OCI-LY1 (cell line): Measurements from ENCODE around the gene ZNF554.

Source experiments
- H2AFZ ChIP-seq: fragments of 200-600 bp; sonication (generic), shearing (Covaris generic); 2 replicates; pipeline ENCODE4 v1.6.0; 2014; ENCODE audit warnings: antibody characterized with exemption, mild to moderate bottlenecking, low read length
- H3F3A ChIP-seq: fragments of 200-600 bp; sonication (generic), shearing (Covaris generic); 2 replicates; pipeline ENCODE4 v1.6.0; 2014; ENCODE audit warnings: mild to moderate bottlenecking, antibody characterized with exemption, low read length, moderate library complexity; ENCODE audit not compliant: insufficient read depth
- H3K27ac ChIP-seq: fragments of 200-600 bp; sonication (generic); 2 replicates; pipeline ENCODE4 v1.5.1; 2014; ENCODE audit warnings: low read length, mixed run types, mild to moderate bottlenecking, low read depth; ENCODE audit not compliant: poor library complexity, severe bottlenecking
- H3K27me3 ChIP-seq: fragments of 200-600 bp; sonication (generic); 2 replicates; pipeline ENCODE4 v1.6.0; 2014; ENCODE audit warnings: antibody characterized with exemption, mild to moderate bottlenecking, low read length, moderate library complexity; ENCODE audit not compliant: insufficient read depth
- H3K36me3 ChIP-seq: fragments of 200-600 bp; sonication (generic); 2 replicates; pipeline ENCODE4 v1.6.1; 2014; ENCODE audit warnings: mild to moderate bottlenecking, antibody characterized with exemption, low read length, moderate library complexity, mixed read lengths; ENCODE audit not compliant: insufficient read depth
- H3K4me1 ChIP-seq: fragments of 200-600 bp; sonication (generic); 2 replicates; pipeline ENCODE4 v1.5.1; 2014; ENCODE audit warnings: mild to moderate bottlenecking, low read length, moderate library complexity; ENCODE audit not compliant: insufficient read depth, severe bottlenecking
- H3K4me2 ChIP-seq: fragments of 200-600 bp; sonication (generic), shearing (Covaris generic); 2 replicates; pipeline ENCODE4 v1.6.1; 2014; ENCODE audit warnings: low read length
- H3K4me3 ChIP-seq: fragments of 200-600 bp; sonication (generic); 2 replicates; pipeline ENCODE4 v1.5.1; 2014; ENCODE audit warnings: low read length, low read depth, mild to moderate bottlenecking, mixed read lengths; ENCODE audit not compliant: poor library complexity, severe bottlenecking
- H3K79me2 ChIP-seq: fragments of 200-600 bp; shearing (Covaris generic); 2 replicates; pipeline ENCODE4 v1.6.1; 2016; ENCODE audit warnings: mixed run types, low read length, mixed read lengths; ENCODE audit not compliant: insufficient read depth
- H3K9ac ChIP-seq: fragments of 200-600 bp; sonication (generic), shearing (Covaris generic); 2 replicates; pipeline ENCODE4 v1.6.1; 2014; ENCODE audit warnings: mild to moderate bottlenecking, low read length, mixed read lengths
- H3K9me2 ChIP-seq: fragments of 200-600 bp; sonication (generic), shearing (Covaris generic); 2 replicates; pipeline ENCODE4 v1.6.1; 2014; ENCODE audit warnings: low read depth, mild to moderate bottlenecking, low read length, mixed read lengths
- H3K9me3 ChIP-seq: fragments of 200-600 bp; shearing (Covaris generic); 2 replicates; pipeline ENCODE4 v1.6.1; 2014; ENCODE audit warnings: low read length, mixed read lengths
- H4K20me1 ChIP-seq: fragments of 200-600 bp; sonication (generic), shearing (Covaris generic); 2 replicates; pipeline ENCODE4 v1.6.0; 2016; ENCODE audit warnings: mild to moderate bottlenecking, low read length; ENCODE audit not compliant: insufficient read depth
- CTCF ChIP-seq: fragments of 200-600 bp; sonication (generic), shearing (Covaris generic); IDR thresholded peaks from 2 replicates; pipeline ENCODE4 v1.5.1; 2017; ENCODE audit warnings: mild to moderate bottlenecking, antibody characterized with exemption, low read length, moderate library complexity, mixed read lengths
- EZH2 ChIP-seq: fragments of 200-600 bp; sonication (generic), shearing (Covaris generic); IDR thresholded peaks from 2 replicates; pipeline ENCODE4 v1.8.0; 2017; ENCODE audit warnings: borderline replicate concordance, mixed run types, mild to moderate bottlenecking, antibody characterized with exemption, low read length, moderate library complexity, mixed read lengths

The ZNF554 gene

GRCh38 chr19:2863816-2864215 is 44.1 kb downstream of the ZNF554 start:
- TF ChIP-seq EZH2 = no peak
- TF ChIP-seq CTCF = no peak
- Histone ChIP-seq H2AFZ (no peak overlapping the region), H3K27ac (no peak overlapping the region)

GRCh38 chr19:2865334-2866100 is 45.8 kb downstream of the ZNF554 start:
- no peaks in the 10 kb centered on the region for H4K20me1 ChIP-seq
- H3K9me2 ChIP-seq = no peaks in the 10 kb centered on the region
- no peaks in the 10 kb centered on the region for H3K9me3 ChIP-seq
- H3F3A ChIP-seq = no peaks in the 10 kb centered on the region
- H2AFZ ChIP-seq = no peak overlapping the region
- no peak overlapping the region for H3K4me3 ChIP-seq
- no peak for TF ChIP-seq EZH2
- TF ChIP-seq CTCF = no peak
- no peak overlapping the region for H3K27ac ChIP-seq
- no peaks in the 10 kb centered on the region for H3K79me2 ChIP-seq
- no peak overlapping the region for H3K9ac ChIP-seq
- no peaks in the 10 kb centered on the region for H3K36me3 ChIP-seq
- no peaks in the 10 kb centered on the region for H3K4me1 ChIP-seq
- H3K4me2 ChIP-seq = no peak overlapping the region
- no peaks in the 10 kb centered on the region for H3K27me3 ChIP-seq

More at GRCh38 chr19:2863816-2864215, 44.1 kb downstream of the ZNF554 start:
- no peaks in the 10 kb centered on the region for H3K36me3 ChIP-seq
- no peaks in the 10 kb centered on the region for H3K79me2 ChIP-seq
- H3K4me1 ChIP-seq = no peaks in the 10 kb centered on the region
- no peak overlapping the region for H3K4me3 ChIP-seq
- no peaks in the 10 kb centered on the region for H3F3A ChIP-seq
- no peak overlapping the region for H3K4me2 ChIP-seq
- no peaks in the 10 kb centered on the region for H3K9me2 ChIP-seq
- H4K20me1 ChIP-seq = no peaks in the 10 kb centered on the region
- H3K27me3 ChIP-seq = no peaks in the 10 kb centered on the region
- no peaks in the 10 kb centered on the region for H3K9me3 ChIP-seq
- no peak overlapping the region for H3K9ac ChIP-seq

- Histone ChIP-seq H3K27me3 (no peaks in the 10 kb centered on the region), H3K9me2 (no peaks in the 10 kb centered on the region), H3K4me2 (no peak overlapping the region), H3K27ac (no peak overlapping the region), H3F3A (no peaks in the 10 kb centered on the region), H3K36me3 (no peaks in the 10 kb centered on the region), H3K79me2 (no peaks in the 10 kb centered on the region), H3K4me1 (no peaks in the 10 kb centered on the region), H3K9ac (no peak overlapping the region), H2AFZ (no peak overlapping the region), H3K4me3 (no peak overlapping the region), H3K9me3 (no peaks in the 10 kb centered on the region), H4K20me1 (no peaks in the 10 kb centered on the region)
- TF ChIP-seq EZH2 (no peak), CTCF (no peak)
Observed at GRCh38 chr19:2866495-2867024, 46.9 kb downstream of the ZNF554 start.
